ENCODE data around the gene RNF150. TPM values are rescaled to one million over a fixed set of nuclear protein-coding genes. Genes with fewer than 3 reads are reported as not detected.

Gene RNF150
- total RNA-seq, 4 donors from 2014 or later = 9.7 to 58.2 (median 36.6) TPM

DNA sequence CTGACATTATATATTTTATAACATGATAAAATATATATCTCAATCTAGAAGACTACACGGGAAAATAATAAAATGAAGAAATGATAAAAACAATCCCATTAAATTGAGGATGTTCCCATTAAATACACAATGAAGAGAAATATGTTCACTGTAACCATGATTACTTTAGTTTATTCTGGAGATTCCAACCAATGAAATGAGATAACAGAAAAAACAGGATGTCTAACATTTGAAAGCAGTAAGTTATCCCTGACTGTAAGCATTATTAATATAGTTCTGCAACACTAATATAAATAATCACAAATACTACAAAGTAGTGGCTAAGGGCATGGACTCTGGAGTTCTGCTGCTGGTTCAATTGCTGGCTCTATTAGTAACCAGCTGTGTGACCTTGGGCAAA, 169.4 kb downstream of the RNF150 start:
- Histone ChIP-seq H3K4me3 (no peak overlapping the region), H3K9me3 (no peaks in the 10 kb centered on the region), H3K27ac (no peak overlapping the region), H3K27me3 (no peaks in the 10 kb centered on the region), H3K36me3 (no peaks in the 10 kb centered on the region), H3K4me1 (no peaks in the 10 kb centered on the region)
- no peak for DNase-seq
- intact Hi-C loops (cut with DNase I; ENCODE audit: low total_unique reads) = no loop called here
- TF ChIP-seq POLR2A (IDR thresholded peaks at IDR 0.05) = no peak
- TF ChIP-seq, protein P1, sequence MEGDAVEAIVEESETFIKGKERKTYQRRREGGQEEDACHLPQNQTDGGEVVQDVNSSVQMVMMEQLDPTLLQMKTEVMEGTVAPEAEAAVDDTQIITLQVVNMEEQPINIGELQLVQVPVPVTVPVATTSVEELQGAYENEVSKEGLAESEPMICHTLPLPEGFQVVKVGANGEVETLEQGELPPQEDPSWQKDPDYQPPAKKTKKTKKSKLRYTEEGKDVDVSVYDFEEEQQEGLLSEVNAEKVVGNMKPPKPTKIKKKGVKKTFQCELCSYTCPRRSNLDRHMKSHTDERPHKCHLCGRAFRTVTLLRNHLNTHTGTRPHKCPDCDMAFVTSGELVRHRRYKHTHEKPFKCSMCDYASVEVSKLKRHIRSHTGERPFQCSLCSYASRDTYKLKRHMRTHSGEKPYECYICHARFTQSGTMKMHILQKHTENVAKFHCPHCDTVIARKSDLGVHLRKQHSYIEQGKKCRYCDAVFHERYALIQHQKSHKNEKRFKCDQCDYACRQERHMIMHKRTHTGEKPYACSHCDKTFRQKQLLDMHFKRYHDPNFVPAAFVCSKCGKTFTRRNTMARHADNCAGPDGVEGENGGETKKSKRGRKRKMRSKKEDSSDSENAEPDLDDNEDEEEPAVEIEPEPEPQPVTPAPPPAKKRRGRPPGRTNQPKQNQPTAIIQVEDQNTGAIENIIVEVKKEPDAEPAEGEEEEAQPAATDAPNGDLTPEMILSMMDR (IDR thresholded peaks at IDR 0.05) = no peak

DNA sequence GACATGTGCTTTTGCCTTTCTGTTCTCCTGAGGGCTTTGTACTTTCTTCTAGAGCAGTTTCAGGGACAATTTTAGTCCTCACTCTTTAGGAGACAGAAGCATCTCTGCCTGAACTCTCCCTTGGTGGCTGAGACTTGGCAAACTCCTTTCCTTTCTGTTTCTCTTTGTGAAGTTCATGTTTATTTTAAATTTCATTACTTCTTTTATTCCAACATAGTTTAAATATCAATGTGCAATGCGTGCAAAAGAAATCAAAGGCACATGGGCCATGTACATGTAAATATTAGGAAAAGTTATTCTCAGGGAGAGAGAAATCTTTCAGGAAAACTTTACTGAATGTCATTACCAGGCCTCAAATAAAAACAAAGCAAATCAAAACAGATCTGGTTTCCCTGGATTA, 177.6 kb downstream of the RNF150 start:
- H3K4me3 ChIP-seq = no peak overlapping the region
- DNase-seq = no peak
- no peaks in the 10 kb centered on the region for H3K4me1 ChIP-seq
- no peaks in the 10 kb centered on the region for H3K27me3 ChIP-seq
- intact Hi-C loops (cut with DNase I; ENCODE audit: low total_unique reads) = no loop called here
- TF ChIP-seq, protein P1 (IDR thresholded peaks at IDR 0.05) = no peak
- TF ChIP-seq POLR2A (IDR thresholded peaks at IDR 0.05) = no peak
- no peaks in the 10 kb centered on the region for H3K36me3 ChIP-seq
- no peaks in the 10 kb centered on the region for H3K9me3 ChIP-seq
- peak overlapping the region in 1 of 2 donors; percentile 44 for H3K27ac ChIP-seq

DNA sequence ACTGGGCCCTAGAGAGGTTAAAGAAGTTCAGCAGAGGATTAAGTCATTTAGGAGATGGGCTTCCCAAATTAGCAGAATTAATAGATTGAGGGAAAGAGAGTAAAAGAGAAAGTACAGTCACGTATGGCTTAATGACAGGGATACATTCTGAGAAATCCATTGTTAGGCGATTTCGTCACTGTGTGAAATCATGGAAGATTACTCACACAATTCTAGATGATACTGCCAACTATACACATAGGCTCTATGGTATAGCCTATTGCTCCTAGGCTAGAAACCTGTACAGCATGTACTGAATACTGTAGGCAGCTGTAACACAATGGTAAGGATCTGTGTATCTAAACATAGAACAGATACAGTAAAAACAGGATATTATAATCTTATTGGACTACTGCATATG, 180.6 kb downstream of the RNF150 start:
- no peaks in the 10 kb centered on the region for H3K9me3 ChIP-seq
- no peak overlapping the region for H3K4me3 ChIP-seq
- no peaks in the 10 kb centered on the region for H3K36me3 ChIP-seq
- no peaks in the 10 kb centered on the region for H3K27me3 ChIP-seq
- DNase-seq = no peak
- no peaks in the 10 kb centered on the region for H3K4me1 ChIP-seq
- no peak for TF ChIP-seq POLR2A (IDR thresholded peaks at IDR 0.05)
- TF ChIP-seq, protein P1 (IDR thresholded peaks at IDR 0.05) = no peak
- H3K27ac ChIP-seq = no peak overlapping the region
- intact Hi-C loops (cut with DNase I; ENCODE audit: low total_unique reads) = no loop called here

DNA sequence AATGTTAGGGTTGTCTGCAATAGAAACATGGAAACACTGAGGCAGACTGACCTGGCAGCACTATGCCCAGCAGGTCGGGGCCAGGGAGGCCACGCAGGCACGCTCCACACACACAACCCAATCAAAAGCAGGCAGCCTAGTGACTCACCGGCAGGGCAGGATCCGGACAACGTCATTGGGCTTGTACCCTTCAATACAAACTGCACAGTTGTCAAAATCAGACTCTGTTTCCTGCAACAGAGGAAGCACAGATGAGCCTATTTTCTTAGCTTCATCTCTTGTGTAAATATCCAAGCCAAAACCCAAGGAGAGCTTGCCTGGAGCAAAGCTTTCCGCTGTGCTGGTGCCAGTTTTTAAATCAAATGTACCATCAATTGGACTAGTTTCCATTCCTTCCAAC, 185.8 kb downstream of the RNF150 start:
- Histone ChIP-seq H3K27ac (no peak overlapping the region), H3K27me3 (no peaks in the 10 kb centered on the region)
- DNase-seq = no peak

DNA sequence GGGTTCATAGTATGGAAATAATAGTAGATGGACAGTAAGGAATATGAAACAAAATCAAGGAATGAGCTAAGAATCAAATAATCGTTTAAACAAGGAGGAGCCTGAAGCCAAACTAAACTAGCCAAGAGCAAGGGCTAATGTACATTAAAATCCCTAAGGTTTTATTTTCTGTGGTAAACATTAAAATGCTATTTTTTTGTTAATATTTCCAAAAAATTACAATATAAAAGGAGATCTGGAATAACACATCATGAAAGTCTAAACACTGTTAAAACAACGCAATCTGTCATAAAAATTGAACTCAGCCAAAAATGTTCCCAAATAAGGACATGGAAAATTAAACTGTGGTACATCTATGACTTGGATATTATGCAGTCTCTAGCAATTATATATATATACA, 188.2 kb downstream of the RNF150 start:
- DNase-seq = no peak
- peaks cover 0 to 10% of the 10 kb centered on the region in 2 donors for H3K4me1 ChIP-seq
- H3K27me3 ChIP-seq = no peaks in the 10 kb centered on the region
- H3K27ac ChIP-seq = no peak overlapping the region
- H3K9me3 ChIP-seq = no peaks in the 10 kb centered on the region
- H3K4me3 ChIP-seq = no peak overlapping the region
- intact Hi-C loops (cut with DNase I; ENCODE audit: low total_unique reads) = no loop called here
- H3K36me3 ChIP-seq = no peaks in the 10 kb centered on the region
- TF ChIP-seq, protein P1 (IDR thresholded peaks at IDR 0.05) = no peak
- no peak for TF ChIP-seq POLR2A (IDR thresholded peaks at IDR 0.05)

More for the DNA sequence above, 185.8 kb downstream of the RNF150 start:
- intact Hi-C loops (cut with DNase I; ENCODE audit: low total_unique reads) = no loop called here
- Histone ChIP-seq H3K4me1 (peaks cover 0 to 10% of the 10 kb centered on the region in 2 donors), H3K9me3 (no peaks in the 10 kb centered on the region), H3K4me3 (no peak overlapping the region), H3K36me3 (no peaks in the 10 kb centered on the region)
- TF ChIP-seq POLR2A (IDR thresholded peaks at IDR 0.05) = no peak
- TF ChIP-seq, protein P1 (IDR thresholded peaks at IDR 0.05) = no peak

All from uterus (tissue), 4 donors.